Breast epithelium (tissue), 4 donors: ENCODE data around the gene HDAC7. TPM values are rescaled to one million over a fixed set of nuclear protein-coding genes. Genes with fewer than 3 reads are reported as not detected.

Experiments
- DNase-seq, 2 donors: peaks; one replicate each; pipeline ENCODE4 v3.0.0-alpha.2; 2019; ENCODE audit warnings: low spot score in 2 of 2
- H3K27ac ChIP-seq, 2 donors: fragments of 200-600 bp; sonication (generic) in 1 of 2; one replicate each; pipeline ENCODE4 v1.5.1; 2016 to 2019; ENCODE audit warnings: mild to moderate bottlenecking in 1 of 2
- H3K27me3 ChIP-seq, 2 donors: fragments of 200-600 bp; sonication (generic) in 1 of 2; one replicate each; pipeline versions ENCODE4 v1.5.1 to v1.6.0; 2017 to 2019; ENCODE audit warnings: control low read depth in 1 of 2, mild to moderate bottlenecking in 1 of 2
- H3K36me3 ChIP-seq: fragments of 200-600 bp; one replicate; pipeline ENCODE4 v1.5.1; 2019
- H3K4me1 ChIP-seq, 2 donors: fragments of 200-600 bp; sonication (generic); one replicate each; pipeline ENCODE4 v1.5.1; 2016 to 2019; ENCODE audit warnings: control low read depth in 1 of 2
- H3K4me3 ChIP-seq, 3 donors: fragments of 200-600 bp; sonication (generic); 1 replicate in 2 of 3; 2 replicates in 1 of 3; pipeline ENCODE4 v1.5.1; 2016 to 2019; ENCODE audit warnings: mild to moderate bottlenecking in 3 of 3, moderate library complexity in 2 of 3
- H3K9me3 ChIP-seq, 2 donors: fragments of 200-600 bp; sonication (generic) in 1 of 2; one replicate each; pipeline ENCODE4 v1.5.1; 2016 to 2019; ENCODE audit warnings: control low read depth in 1 of 2
- POLR2A ChIP-seq: fragments of 450-650 bp; IDR thresholded peaks from one replicate; pipeline ENCODE4 v1.6.1; 2016; ENCODE audit warnings: antibody characterized with exemption, mild to moderate bottlenecking, moderate library complexity
- POLR2AphosphoS5 ChIP-seq, 3 donors: sonication (generic); formaldehyde crosslinking; IDR thresholded peaks; one replicate each; pipeline ENCODE4 v1.6.1; 2017; ENCODE audit warnings: antibody characterized with exemption in 3 of 3
- intact Hi-C: fragments of 100-400 bp; cut with DNase I; formaldehyde crosslinking; loops from one replicate; pipeline ENCODE4 v1.15.1; 2023; ENCODE audit warnings: low total_unique reads
- total RNA-seq, 3 donors: library from RNA; depleted of rRNA; stranded (reverse); fragments of >200 nt; gene quantifications; one replicate each; pipeline ENCODE4 v1.1.0, GENCODE V29; 2016
- TF ChIP-seq, protein P1 (sequence below), 3 donors: fragments of 450-650 bp; IDR thresholded peaks; one replicate each; pipeline ENCODE4 v1.5.1; 2016 to 2017; ENCODE audit warnings: antibody characterized with exemption in 3 of 3, mild to moderate bottlenecking in 3 of 3, moderate library complexity in 3 of 3

Gene HDAC7
- total RNA-seq, 3 donors from 2014 or later, result 37.6 to 77.0 (median 44.9) TPM

DNA sequence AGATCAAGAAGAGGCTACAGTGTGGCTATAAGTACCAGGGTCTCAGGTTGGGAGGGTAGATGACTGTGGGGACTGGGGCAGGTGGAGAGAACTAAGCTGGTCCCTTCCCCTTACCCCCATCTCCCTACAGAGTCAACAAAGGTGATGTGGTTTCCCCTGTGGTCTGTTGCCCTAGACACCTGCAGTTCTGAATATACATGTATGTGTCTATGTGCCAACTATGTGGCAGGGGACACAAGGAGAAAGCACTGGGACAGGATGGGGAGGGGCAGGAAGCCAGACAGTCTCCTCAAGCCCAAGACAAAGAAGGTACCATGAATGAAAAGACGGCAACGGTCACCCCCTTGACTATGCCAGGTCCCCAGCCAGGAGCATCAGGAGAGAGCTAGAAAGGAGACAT, 4.5 kb upstream of the HDAC7 start:
- no peaks in the 10 kb centered on the region for H3K27me3 ChIP-seq
- intact Hi-C loops, result no loop called here
- no peak overlapping the region for H3K4me3 ChIP-seq
- H3K9me3 ChIP-seq, result no peaks in the 10 kb centered on the region
- TF ChIP-seq POLR2A (no peak), POLR2AphosphoS5 (IDR thresholded peaks at IDR 0.05) (no peak)
- TF ChIP-seq, protein P1, sequence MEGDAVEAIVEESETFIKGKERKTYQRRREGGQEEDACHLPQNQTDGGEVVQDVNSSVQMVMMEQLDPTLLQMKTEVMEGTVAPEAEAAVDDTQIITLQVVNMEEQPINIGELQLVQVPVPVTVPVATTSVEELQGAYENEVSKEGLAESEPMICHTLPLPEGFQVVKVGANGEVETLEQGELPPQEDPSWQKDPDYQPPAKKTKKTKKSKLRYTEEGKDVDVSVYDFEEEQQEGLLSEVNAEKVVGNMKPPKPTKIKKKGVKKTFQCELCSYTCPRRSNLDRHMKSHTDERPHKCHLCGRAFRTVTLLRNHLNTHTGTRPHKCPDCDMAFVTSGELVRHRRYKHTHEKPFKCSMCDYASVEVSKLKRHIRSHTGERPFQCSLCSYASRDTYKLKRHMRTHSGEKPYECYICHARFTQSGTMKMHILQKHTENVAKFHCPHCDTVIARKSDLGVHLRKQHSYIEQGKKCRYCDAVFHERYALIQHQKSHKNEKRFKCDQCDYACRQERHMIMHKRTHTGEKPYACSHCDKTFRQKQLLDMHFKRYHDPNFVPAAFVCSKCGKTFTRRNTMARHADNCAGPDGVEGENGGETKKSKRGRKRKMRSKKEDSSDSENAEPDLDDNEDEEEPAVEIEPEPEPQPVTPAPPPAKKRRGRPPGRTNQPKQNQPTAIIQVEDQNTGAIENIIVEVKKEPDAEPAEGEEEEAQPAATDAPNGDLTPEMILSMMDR (IDR thresholded peaks at IDR 0.05), result no peak
- no peak for DNase-seq
- H3K27ac ChIP-seq, result peak overlapping the region; percentile 98 to 100
- peaks cover 35 to 42% of the 10 kb centered on the region in 2 donors for H3K4me1 ChIP-seq
- H3K36me3 ChIP-seq, result no peaks in the 10 kb centered on the region

DNA sequence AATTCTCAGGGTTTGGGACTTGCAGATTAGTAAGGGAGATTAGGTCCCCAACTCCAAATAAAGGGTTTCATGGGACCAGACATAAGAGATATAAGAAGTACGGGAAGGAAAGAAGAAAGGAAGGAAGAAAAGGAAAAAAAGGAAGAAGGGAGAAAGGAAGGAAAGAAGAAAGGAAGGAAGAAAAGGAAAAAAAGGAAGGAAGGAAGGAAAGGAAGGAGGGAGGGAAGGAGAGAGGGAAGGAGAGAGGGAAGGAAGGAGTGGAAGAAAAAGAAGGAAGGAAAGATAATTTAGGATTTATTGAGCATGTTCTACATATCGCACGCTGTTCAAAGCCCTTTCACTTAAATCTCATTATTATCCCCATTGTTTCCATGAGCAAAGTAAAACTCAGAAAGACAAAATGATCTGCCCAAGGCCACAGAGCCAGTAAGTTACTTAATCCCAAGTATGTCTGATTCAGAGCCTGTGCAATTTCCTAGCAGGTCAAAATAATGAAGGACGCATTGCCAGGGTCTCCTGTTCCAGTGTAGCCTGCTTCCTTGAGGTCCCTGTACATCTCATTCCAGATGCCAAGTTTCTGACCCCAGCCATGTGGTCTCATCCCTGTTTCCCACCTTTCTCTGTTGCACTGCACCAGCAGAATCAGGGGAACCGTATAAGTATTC, 3.9 kb upstream of the HDAC7 start:
- TF ChIP-seq POLR2A, result no peak
- no peak for TF ChIP-seq POLR2AphosphoS5 (IDR thresholded peaks at IDR 0.05)
- TF ChIP-seq, protein P1 (IDR thresholded peaks at IDR 0.05), result no peak
- no peaks in the 10 kb centered on the region for H3K36me3 ChIP-seq
- H3K27me3 ChIP-seq, result no peaks in the 10 kb centered on the region
- intact Hi-C loops, result no loop called here
- H3K4me1 ChIP-seq, result peaks cover 34 to 38% of the 10 kb centered on the region in 2 donors
- no peak for DNase-seq
- H3K27ac ChIP-seq, result peak overlapping the region; percentile 98 to 100
- H3K9me3 ChIP-seq, result no peaks in the 10 kb centered on the region
- H3K4me3 ChIP-seq, result no peak overlapping the region

DNA sequence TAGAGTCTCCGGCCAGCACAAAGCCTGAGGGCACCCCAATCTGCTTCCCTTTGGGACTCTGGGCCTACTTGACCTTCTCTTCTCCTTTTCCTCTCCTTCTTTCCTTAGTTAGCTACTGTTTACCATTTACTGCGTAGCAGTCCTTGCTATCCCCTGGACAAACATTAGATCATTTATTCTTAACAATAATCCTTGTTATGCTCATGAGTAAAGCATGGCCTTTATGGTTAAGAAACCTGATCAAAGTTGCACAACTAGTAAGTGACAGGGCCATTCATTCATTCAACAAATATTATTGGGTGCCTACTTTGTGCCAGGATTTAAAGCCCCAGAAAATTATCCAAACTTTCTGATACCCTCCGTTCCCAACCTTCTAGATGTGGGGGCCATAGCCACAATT, 3.2 kb upstream of the HDAC7 start:
- H3K36me3 ChIP-seq, result no peaks in the 10 kb centered on the region
- H3K27me3 ChIP-seq, result no peaks in the 10 kb centered on the region
- TF ChIP-seq POLR2A (no peak), POLR2AphosphoS5 (IDR thresholded peaks at IDR 0.05) (no peak)
- TF ChIP-seq, protein P1 (IDR thresholded peaks at IDR 0.05), result no peak
- H3K27ac ChIP-seq, result peak overlapping the region; percentile 98 to 100
- H3K4me3 ChIP-seq, result no peak overlapping the region
- DNase-seq, result no peak
- intact Hi-C loops, result no loop called here
- H3K4me1 ChIP-seq, result peaks cover 32 to 34% of the 10 kb centered on the region in 2 donors
- H3K9me3 ChIP-seq, result no peaks in the 10 kb centered on the region

DNA sequence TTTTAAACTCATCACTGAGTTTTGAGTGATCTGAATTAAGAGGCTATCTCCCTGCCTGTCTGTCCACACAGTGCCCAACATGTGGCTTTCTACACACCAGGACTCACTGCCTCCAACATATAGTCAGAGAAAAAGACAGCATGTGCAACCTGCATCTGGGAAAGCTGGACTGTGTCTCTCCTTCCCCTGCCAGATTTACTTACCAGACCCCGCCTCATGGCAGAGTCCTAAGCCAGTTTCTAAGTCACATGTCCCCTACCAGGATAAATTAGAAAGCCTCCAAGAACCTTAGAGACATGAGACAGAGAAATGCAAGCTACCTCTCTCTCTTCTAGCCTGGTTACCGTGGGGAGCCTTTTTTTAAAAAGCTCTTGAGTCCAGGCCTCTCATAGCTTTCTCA, 2.7 kb upstream of the HDAC7 start:
- no peak for DNase-seq
- TF ChIP-seq, protein P1 (IDR thresholded peaks at IDR 0.05), result no peak
- no peak for TF ChIP-seq POLR2A
- TF ChIP-seq POLR2AphosphoS5 (IDR thresholded peaks at IDR 0.05), result no peak
- H3K4me3 ChIP-seq, result no peak overlapping the region
- peaks cover 36 to 38% of the 10 kb centered on the region in 2 donors for H3K4me1 ChIP-seq
- intact Hi-C loops, result no loop called here
- no peaks in the 10 kb centered on the region for H3K27me3 ChIP-seq
- H3K9me3 ChIP-seq, result no peaks in the 10 kb centered on the region
- H3K36me3 ChIP-seq, result no peaks in the 10 kb centered on the region
- H3K27ac ChIP-seq, result peak overlapping the region; percentile 98 to 100

DNA sequence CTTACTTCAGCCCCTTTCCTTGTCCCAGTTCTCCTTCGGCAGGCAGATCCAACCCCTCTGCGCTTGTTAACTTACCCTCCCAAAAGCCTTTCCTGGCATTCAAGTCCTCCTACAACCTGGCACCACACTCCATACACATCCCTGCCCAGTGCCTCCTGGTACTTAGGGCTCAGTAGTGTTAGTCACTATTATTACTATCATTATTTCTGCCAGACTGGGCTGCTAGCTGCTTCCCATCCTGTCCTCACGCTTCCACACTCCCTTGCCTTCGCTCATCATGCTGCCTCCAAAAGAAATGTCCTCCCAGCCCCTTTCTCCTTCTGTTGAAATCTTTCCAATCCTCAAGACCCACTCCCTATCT, 1.6 kb upstream of the HDAC7 start:
- Histone ChIP-seq H3K27ac (peak overlapping the region; percentile 98 to 100), H3K4me1 (peaks cover 39 to 48% of the 10 kb centered on the region in 2 donors), H3K27me3 (no peaks in the 10 kb centered on the region), H3K4me3 (peak overlapping the region in 1 of 3 donors; percentile 99), H3K36me3 (no peaks in the 10 kb centered on the region), H3K9me3 (no peaks in the 10 kb centered on the region)
- no peak for TF ChIP-seq POLR2A
- TF ChIP-seq POLR2AphosphoS5 (IDR thresholded peaks at IDR 0.05), result no peak
- TF ChIP-seq, protein P1 (IDR thresholded peaks at IDR 0.05), result no peak
- intact Hi-C loops, result no loop called here
- no peak for DNase-seq
